EL (cell line): Measurements from ENCODE around the gene EML4.
"Not testable (repeated sequence)": the region's sequence is repeated elsewhere in the genome, so short reads cannot be mapped to it uniquely, and the experiment has no call there.

Experiments used
- DNase-seq: peaks from one replicate; pipeline ENCODE4 v3.0.0-alpha.2; 2016

EML4 gene

DNA sequence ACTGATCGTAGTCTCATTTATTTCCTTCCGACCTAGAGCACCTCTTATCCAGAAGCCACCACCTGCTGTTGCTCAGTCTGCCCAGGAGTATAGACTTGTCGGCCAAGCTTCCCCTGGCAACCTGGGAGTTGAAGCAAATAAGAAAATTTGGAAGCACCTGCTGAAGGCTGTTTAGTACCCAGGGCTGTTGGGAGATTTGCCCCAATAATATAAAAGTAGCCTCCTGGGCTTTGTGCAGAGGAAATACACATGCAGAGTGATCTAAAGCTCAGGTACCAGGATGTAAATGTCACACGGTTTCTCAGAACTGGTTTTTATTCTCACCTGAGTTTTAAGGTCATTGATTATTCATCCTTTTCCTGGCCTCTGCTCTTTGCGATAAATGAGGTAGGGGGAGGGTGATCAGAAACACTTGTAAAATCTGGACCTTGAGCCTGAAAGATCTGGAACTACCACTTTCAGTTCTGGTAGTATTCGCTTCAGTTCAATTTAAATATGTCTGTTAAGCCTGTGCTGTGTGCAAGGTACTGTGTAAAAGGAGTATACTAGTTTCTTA lies 192.7 kb downstream of the EML4 start:
- DNase-seq = no peak

DNA sequence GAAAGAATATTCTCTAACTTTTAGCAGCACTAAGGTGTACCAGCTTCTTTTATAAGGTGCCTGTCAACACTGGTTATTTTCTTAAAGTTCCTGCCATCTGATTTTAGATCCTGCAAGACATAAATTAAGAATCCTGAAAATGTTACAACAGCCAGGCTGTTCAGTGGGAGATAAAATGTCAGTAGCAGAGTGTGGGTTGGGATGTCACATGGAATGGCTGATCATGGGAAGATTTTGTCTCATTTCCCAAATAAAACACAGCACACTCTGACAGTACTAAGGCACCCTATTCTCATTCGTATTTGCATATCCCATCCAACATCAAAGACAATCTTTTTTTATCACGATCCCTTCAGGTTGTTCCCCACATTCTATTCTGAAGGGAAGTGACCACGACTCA lies 194.3 kb downstream of the EML4 start:
- DNase-seq = no peak

DNA sequence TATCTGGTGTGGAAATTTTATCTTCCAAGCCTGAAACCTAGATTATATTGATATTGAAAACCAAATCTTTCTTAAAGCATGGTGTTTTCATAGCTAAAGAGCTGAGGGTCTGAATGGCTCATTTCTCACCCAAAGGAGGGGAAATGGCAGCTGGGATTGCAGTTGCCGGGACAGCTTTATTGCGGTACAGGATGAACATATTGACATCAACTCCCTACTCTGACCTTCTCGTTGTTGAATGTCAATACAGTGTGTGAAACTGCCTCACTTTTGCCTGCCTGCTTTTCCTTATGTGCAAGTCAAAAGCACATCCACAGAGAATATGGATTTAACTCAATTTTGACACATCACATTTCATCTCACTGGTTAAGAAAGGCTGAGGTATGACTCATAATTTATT lies 195.5 kb downstream of the EML4 start:
- no peak for DNase-seq

DNA sequence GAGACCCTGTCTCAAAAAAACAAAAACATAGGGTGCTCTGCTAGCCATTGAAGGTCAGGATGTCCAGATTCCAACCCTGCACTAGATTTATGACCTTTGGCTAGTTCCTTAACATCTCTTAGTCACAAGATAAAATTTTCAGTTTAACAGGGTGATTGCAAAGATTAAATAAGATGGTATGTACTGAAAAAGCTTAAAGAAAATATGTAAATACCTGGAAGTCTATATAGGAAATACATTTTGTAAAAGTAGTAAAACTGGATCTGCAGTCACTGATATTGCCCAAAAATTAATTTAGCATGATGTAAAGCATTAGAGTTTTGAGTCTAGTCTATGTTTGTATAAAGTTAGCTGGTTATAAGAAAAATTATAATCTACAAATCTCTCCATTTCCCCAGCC lies 197.3 kb downstream of the EML4 start:
- no peak for DNase-seq

DNA sequence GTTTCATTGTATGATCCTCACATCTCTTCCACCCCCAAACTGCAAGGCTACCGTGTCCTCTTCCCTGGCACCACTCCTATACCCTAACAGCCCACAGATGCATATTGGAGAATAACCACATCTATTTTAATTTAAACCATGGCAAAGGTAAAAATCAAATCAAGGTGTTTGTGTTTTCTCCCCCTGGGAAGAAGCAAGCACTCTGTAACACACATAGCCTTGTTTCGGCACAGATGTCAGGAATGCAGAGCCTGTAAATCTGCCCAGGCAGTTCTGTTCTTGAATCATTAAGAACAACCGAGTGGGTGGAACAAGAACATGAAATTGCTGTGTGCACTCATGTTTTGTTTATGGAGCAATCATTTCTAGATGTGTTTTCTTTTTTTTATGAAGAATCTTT lies 198.7 kb downstream of the EML4 start:
- DNase-seq = no peak

DNA sequence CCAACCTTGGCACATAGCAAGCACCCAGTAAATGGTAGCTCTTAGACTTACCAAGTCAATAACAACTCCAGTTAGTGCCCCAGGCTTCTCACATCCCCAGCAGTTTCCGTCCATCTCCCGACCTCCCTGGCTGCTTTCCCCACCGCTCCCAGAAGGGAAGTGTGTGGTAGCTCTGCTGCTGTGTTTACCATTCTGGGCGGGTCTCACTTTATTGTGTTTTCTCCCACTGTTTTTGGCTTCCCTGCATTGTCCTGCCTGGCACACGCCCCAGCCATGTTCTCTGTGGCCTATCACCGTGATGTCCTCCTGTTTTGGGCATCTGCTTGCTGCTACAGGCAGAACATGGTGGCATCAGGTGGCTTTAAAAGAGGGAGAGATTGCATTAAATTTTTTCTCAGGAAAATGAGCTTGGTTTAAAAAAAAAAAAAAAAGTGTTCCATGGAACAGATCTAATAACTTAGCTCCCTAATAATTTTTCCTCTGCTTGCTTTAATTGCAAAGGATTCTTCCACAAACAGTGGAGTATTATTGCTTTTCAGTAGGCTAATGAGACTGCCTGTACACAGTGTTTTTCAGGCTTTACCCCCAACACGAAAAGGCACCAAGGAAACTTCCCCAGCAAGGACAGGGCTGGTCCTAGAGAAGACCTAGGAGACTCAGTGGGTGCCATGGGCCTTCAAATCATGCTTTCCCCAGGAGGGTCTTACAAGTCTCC lies 199.8 kb downstream of the EML4 start:
- no peak for DNase-seq

DNA sequence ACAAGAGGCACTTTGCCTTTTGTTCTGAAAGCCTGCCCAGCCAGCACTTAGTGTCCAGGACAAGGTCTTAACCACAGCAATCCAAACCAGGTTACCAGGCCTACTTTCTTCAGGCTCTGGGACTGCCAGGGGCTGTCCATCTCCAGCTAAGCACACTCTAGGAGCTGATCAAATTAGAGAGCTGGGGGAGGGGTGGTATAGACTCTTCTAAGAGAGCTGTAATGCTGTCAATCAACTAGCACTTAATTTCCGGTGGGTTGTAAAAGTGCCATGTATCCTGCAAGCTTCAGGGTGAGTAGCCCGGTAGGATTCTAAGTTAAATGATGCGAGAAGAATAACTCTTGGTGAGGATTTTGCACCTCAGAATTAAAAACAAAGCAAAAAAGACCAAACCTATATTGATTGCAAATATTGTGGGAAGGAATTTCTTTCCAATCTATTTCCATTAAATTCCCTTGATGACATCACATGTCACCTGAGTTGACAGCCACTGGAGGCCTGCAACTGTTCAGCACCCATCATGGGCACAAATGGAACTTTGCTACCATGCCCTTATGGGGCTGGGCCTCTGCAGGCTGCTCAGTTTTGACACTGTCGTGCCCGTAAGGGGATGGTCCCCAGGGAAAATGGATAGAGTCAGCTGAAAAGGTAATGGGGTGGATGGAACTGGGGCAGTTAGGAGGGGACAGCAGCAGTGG lies 200.5 kb downstream of the EML4 start:
- no peak for DNase-seq

DNA sequence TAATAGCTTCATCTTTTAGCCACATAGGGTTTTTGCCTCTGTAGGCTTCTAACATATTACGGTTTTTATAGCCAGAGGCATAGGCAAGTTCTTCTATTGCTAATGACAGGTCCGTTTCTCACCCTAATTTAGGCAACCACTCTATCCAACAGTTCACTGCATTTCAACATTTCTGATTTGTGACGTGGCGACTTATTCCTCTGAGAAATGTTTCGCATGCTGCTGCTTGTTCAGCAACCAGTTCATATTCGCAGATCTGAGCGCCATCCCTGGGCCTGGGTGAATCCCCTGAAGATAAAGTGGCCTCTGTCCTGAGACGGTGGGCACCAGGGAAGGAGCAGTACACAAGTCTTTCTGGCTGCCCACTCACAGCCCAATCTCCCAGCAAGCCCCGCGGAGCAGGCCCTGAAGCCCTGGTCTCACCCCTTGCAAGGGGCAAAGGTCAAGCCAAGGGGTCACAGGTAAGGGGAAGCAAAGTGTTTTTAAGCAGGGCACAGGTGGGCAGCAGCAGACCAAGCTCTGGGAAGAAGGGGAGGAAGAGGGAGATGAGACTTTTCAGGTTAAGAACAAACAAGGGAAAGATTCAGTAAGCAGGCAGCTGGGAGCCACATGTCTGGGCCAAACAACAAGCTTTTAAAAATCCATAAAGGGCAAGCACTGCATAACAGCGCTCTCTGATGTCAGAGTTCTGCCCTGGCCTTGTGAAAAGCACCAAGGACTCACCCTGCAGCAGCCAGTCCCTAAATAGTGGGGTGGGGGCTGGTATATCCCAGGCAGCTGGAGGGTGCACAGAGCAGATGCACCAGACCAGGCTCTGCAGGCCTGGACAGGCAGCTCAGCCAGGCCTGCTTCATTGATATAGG lies 202.7 kb downstream of the EML4 start:
- no peak for DNase-seq

DNA sequence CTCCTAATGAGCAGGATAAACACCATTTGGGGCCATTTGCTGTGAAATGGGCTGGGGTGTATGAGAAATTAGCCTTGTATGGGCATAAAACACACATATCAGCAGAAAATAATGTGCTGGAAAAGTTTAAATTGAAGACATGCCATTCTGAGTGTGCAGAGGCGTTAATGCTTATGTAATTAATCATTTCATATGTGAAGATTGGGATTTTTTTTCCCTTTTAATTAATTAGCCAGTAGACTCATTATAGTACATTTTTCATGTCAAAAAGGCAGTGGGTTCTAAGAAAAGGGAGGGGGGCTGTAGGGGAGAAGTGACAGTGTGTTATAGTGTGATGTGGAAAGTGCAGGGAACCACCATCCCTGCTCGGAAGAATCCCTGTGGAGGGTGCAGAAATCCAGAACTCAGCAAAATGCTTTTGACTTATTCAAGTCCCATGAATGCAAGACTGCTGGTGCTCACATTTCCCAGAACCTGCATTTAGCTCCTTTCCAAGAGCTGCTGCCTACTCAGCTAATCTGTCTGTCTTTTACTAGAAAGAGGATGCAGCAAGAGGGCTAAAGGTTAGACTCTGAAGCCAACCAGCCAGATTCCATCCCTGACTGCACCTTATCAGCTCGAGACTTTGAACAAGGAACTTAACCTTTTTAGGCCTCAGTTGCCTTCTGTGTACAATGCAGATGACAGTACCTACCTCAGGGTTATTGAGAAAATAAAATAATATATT lies 203.5 kb downstream of the EML4 start:
- DNase-seq = no peak

DNA sequence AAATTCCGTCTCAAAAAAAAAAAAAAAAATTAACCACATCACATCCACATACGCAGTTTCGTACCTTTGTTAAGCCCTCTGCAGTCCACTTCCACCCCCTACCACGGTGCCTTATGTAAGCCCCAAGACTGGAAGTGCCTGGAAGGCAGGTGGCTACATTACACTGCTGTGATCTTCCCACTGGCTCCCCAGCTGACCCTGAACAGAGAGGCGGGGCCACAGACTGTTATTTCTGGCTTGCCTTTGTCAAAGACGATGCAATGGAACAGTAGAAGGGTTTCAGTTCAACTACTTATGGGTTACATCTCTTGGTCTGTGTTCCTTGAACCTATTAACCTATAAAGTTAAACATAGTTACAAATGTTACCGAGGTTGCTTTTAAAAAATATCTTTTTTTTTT lies 207.6 kb downstream of the EML4 start:
- DNase-seq = no peak

DNA sequence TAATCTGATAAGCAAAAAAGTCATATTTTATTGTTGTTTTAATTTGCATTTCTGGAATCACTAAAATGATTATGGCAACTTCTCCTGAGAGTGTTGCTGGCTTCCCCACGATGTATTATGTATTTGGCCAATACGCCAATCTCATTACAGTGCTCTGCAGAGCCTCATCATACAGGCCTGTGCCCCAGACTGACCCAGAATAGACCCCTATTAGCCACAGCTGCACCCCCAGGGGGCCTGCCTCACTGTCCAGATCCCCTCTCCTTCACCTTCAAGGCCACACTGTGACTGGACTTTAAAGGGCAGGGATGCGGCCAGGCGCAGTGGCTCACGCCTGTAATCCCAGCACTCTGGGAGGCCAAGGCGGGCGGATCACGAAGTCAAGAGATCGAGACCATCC lies 209.3 kb downstream of the EML4 start:
- no peak for DNase-seq

DNA sequence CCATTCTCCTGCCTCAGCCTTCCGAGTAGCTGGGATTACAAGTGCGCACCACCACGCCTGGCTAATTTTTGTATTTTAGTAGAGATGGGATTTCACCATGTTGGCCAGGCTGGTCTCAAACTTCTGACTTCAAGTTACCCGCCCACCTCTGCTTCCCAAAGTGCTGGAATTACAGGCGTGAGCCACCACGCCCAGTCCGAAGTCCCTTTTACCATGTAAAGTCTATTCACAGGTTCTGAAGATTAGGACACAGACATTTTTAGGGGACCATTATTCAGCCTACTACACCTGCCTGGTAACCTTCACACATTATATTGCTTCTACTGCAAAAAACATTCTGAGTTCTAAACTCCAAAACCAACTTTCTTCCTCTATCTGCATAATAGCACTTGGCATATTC lies 210.9 kb downstream of the EML4 start:
- not testable (repeated sequence) for DNase-seq

DNA sequence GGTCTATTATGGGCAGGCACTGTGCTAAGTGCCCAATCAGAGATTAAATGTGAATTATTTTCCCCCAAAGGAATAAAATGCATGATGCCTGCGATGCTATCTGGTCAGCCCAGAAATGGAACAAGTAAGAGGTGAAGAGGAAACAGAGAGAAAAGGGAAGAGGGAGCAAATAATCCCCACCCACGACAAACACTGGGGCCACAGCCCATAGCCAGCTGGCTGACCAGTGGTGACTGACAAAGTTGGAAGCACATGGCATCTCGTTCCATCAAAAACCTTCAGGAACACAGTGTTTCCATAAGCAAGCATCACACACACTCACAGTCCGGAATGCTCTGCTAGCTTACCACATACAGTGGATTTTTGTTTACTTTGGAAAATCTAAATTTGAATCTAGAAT lies 213.0 kb downstream of the EML4 start:
- DNase-seq = no peak
